Measurements from ENCODE around the gene CCBE1. TPM values are rescaled to one million over a fixed set of nuclear protein-coding genes. Genes with fewer than 3 reads are reported as not detected.

Gene CCBE1
- total RNA-seq, 1 experiment from 2014 or later, result 0.09 TPM

- Histone ChIP-seq H3K4me3 (ENCODE audit: low read depth, low read length) (no peak overlapping the region), H3K27me3 (replicated peaks; ENCODE audit: control insufficient read depth, insufficient read depth, low read length) (no peaks in the 10 kb centered on the region), H3K4me1 (no peaks in the 10 kb centered on the region), H3K36me3 (ENCODE audit: control insufficient read depth, insufficient read depth, low read length) (no peaks in the 10 kb centered on the region), H3K9me3 (no peaks in the 10 kb centered on the region)
- Mint-ChIP-seq H3K4me1 (ENCODE audit: low read depth, unreplicated experiment) (no peaks in the 10 kb centered on the region), H3K4me3 (ENCODE audit: unreplicated experiment) (no peak overlapping the region), H3K9me3 (ENCODE audit: unreplicated experiment) (no peaks in the 10 kb centered on the region), H3K36me3 (ENCODE audit: insufficient read depth, unreplicated experiment) (no peaks in the 10 kb centered on the region), H3K27ac (ENCODE audit: unreplicated experiment) (no peak overlapping the region), H3K27me3 (ENCODE audit: insufficient read depth, unreplicated experiment) (no peaks in the 10 kb centered on the region)
- ChIA-PET CTCF (no interaction called here), POLR2A (no interaction called here)
- intact Hi-C loops (cut with micrococcal nuclease; ENCODE audit: unreplicated experiment), result no loop called here
- no peak for TF ChIP-seq CTCF (IDR thresholded peaks at IDR 0.05; ENCODE audit: insufficient read depth in 1 of 2, low read depth in 1 of 2, low read length in 1 of 2, severe bottlenecking in 1 of 2, unreplicated experiment in 1 of 2)
- no TSS peak for BruUV-seq (replicated peaks)
- DNase-seq, result no peak
These were observed 145.2 kb downstream of the CCBE1 start for GRCh38 chr18:59551902-59552635.

- Mint-ChIP-seq H3K27ac (ENCODE audit: unreplicated experiment) (no peak overlapping the region), H3K27me3 (ENCODE audit: insufficient read depth, unreplicated experiment) (no peaks in the 10 kb centered on the region), H3K4me1 (ENCODE audit: low read depth, unreplicated experiment) (no peaks in the 10 kb centered on the region), H3K4me3 (ENCODE audit: unreplicated experiment) (no peak overlapping the region), H3K36me3 (ENCODE audit: insufficient read depth, unreplicated experiment) (no peaks in the 10 kb centered on the region), H3K9me3 (ENCODE audit: unreplicated experiment) (no peaks in the 10 kb centered on the region)
- no peaks in the 10 kb centered on the region for H3K36me3 ChIP-seq (ENCODE audit: control insufficient read depth, insufficient read depth, low read length)
- no peaks in the 10 kb centered on the region for H3K4me1 ChIP-seq
- H3K4me3 ChIP-seq (ENCODE audit: low read depth, low read length), result no peak overlapping the region
- no peaks in the 10 kb centered on the region for H3K27me3 ChIP-seq (replicated peaks; ENCODE audit: control insufficient read depth, insufficient read depth, low read length)
- no peaks in the 10 kb centered on the region for H3K9me3 ChIP-seq
- ChIA-PET POLR2A (no interaction called here), CTCF (no interaction called here)
- TF ChIP-seq CTCF (IDR thresholded peaks at IDR 0.05; ENCODE audit: insufficient read depth in 1 of 2, low read depth in 1 of 2, low read length in 1 of 2, severe bottlenecking in 1 of 2, unreplicated experiment in 1 of 2), result no peak
- BruUV-seq (replicated peaks), result no TSS peak
- intact Hi-C loops (cut with micrococcal nuclease; ENCODE audit: unreplicated experiment), result no loop called here
- no peak for DNase-seq
These were observed 147.1 kb downstream of the CCBE1 start for GRCh38 chr18:59550174-59550516.

- intact Hi-C loops (cut with micrococcal nuclease; ENCODE audit: unreplicated experiment), result no loop called here
- BruUV-seq (replicated peaks), result no TSS peak
- Histone ChIP-seq H3K9me3 (no peaks in the 10 kb centered on the region), H3K4me3 (ENCODE audit: low read depth, low read length) (no peak overlapping the region), H3K27me3 (replicated peaks; ENCODE audit: control insufficient read depth, insufficient read depth, low read length) (no peaks in the 10 kb centered on the region), H3K4me1 (no peaks in the 10 kb centered on the region), H3K36me3 (ENCODE audit: control insufficient read depth, insufficient read depth, low read length) (no peaks in the 10 kb centered on the region)
- ChIA-PET POLR2A (no interaction called here), CTCF (no interaction called here)
- no peaks in the 10 kb centered on the region for H3K4me1 Mint-ChIP-seq (ENCODE audit: low read depth, unreplicated experiment)
- H3K4me3 Mint-ChIP-seq (ENCODE audit: unreplicated experiment), result no peak overlapping the region
- H3K27ac Mint-ChIP-seq (ENCODE audit: unreplicated experiment), result no peak overlapping the region
- no peaks in the 10 kb centered on the region for H3K9me3 Mint-ChIP-seq (ENCODE audit: unreplicated experiment)
- DNase-seq, result no peak
- no peaks in the 10 kb centered on the region for H3K27me3 Mint-ChIP-seq (ENCODE audit: insufficient read depth, unreplicated experiment)
- TF ChIP-seq CTCF (IDR thresholded peaks at IDR 0.05; ENCODE audit: insufficient read depth in 1 of 2, low read depth in 1 of 2, low read length in 1 of 2, severe bottlenecking in 1 of 2, unreplicated experiment in 1 of 2), result no peak
- H3K36me3 Mint-ChIP-seq (ENCODE audit: insufficient read depth, unreplicated experiment), result no peaks in the 10 kb centered on the region
These were observed 147.6 kb downstream of the CCBE1 start for GRCh38 chr18:59549503-59550173.
